Subcutaneous abdominal adipose tissue (tissue), 5 donors: ENCODE results near the gene CPN1.
A peak's percentile ranks its signal among the peaks of the same experiment; 100 is the strongest.
"Not testable (repeated sequence)": the region's sequence is repeated elsewhere in the genome, so short reads cannot be mapped to it uniquely, and the experiment has no call there.

Source experiments
- H3K27ac ChIP-seq: one replicate; pipeline ENCODE4 v1.7.0; 2013; ENCODE audit warnings: low read depth, mild to moderate bottlenecking, inconsistent platforms, low read length, moderate library complexity
- H3K27me3 ChIP-seq, 5 donors: one replicate each; pipeline ENCODE4 v1.7.0; 2013; ENCODE audit warnings: low read length in 5 of 5, inconsistent platforms in 1 of 5; ENCODE audit not compliant: control insufficient read depth in 5 of 5, insufficient read depth in 4 of 5
- H3K36me3 ChIP-seq, 5 donors: one replicate each; pipeline ENCODE4 v1.7.0; 2013; ENCODE audit warnings: low read length in 5 of 5; ENCODE audit not compliant: control insufficient read depth in 5 of 5, insufficient read depth in 5 of 5
- H3K4me1 ChIP-seq, 5 donors: one replicate each; pipeline ENCODE4 v1.7.0; 2013; ENCODE audit warnings: low read length in 5 of 5, mild to moderate bottlenecking in 3 of 5, moderate library complexity in 1 of 5; ENCODE audit not compliant: control insufficient read depth in 5 of 5, insufficient read depth in 5 of 5
- H3K4me3 ChIP-seq, 5 donors: one replicate each; pipeline ENCODE4 v1.7.0; 2013; ENCODE audit warnings: low read length in 5 of 5, low read depth in 1 of 5
- H3K9ac ChIP-seq, 5 donors: one replicate each; pipeline ENCODE4 v1.7.0; 2013; ENCODE audit warnings: low read length in 5 of 5, mild to moderate bottlenecking in 4 of 5, moderate library complexity in 3 of 5
- H3K9me3 ChIP-seq, 5 donors: one replicate each; pipeline ENCODE4 v1.7.0; 2013; ENCODE audit warnings: low read length in 5 of 5; ENCODE audit not compliant: control insufficient read depth in 5 of 5
- donor health status: healthy.
- donor health status: healthy.
- donor health status: healthy.
- donor health status: healthy.
- donor health status: healthy.

Gene CPN1

DNA sequence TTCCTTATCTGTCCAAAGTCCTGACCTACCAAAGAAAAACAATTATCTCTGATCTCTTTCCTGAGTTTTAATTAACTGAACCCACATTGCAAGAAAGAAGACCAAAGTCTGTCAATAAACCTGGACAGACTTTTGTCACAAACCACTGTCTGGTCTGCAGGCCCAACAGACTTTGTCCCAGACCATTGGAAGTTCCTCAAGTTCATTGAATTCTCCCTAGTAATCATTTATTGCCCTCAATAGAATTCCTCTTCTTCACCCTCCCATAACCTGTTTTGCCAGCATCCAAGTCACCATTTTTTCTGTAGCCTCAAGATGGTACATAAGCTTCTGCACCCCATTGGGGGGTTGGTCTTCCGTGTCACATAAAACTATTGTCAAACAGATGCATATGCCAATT lies 68.0 kb downstream of the CPN1 start:
- H3K36me3 ChIP-seq, result no peaks in the 10 kb centered on the region
- H3K27ac ChIP-seq, result no peak overlapping the region
- H3K27me3 ChIP-seq, result no peaks in the 10 kb centered on the region
- no peak overlapping the region for H3K9ac ChIP-seq
- H3K9me3 ChIP-seq, result no peaks in the 10 kb centered on the region
- H3K4me1 ChIP-seq, result peaks cover 0 to 18% (median 15%) of the 10 kb centered on the region in 5 donors
- H3K4me3 ChIP-seq, result no peak overlapping the region

GRCh38 chr10:100011906-100012305 lies 69.8 kb downstream of the CPN1 start:
- not testable (repeated sequence) for H3K9me3 ChIP-seq, H3K4me3 ChIP-seq, H3K27ac ChIP-seq, H3K27me3 ChIP-seq, H3K36me3 ChIP-seq, H3K9ac ChIP-seq
- H3K4me1 ChIP-seq, result peaks cover 0 to 36% (median 32%) of the 10 kb centered on the region in 5 donors

DNA sequence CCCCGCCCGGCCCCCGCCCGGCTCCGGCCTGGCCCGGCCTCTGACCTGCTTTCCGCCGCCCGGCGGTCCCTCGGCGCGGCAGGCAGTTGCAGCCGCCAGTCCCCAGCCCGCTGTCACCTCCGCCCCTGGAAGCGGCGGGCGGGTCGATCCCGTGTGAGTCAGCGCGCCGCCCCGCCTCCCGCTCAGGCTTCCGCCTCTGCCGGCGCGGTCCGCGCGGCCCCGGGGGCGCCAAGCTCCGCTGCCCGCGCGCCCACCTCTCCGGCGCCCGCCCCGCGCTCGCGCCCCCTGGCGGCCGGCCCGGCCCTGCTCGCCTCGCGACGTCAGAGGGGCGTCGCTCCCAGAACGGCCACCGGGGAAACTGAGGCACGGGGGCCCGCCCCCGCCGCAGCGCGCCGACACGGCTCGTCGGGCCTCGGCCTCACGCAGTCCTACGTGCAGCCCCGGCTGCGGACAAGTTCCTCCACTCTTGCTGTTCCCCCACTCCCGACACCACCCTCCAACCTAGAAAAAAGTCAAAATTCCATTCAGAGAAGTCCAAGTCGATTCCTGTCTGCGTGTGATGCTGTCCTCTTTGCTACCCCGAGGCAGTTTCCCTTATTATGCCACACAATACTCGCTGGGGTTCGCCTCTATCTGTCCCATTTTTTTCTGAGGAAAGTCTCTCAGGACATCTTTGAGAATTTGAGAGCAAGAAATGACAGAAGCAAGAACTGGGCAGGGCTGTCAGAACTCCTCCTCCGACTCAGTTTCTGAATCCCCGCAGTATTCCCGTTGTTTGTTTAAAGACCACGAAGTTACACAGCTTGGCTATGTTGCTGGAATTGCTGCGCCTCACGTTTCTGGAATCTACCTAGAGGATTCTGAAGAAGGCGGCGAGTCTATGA lies 71.6 kb downstream of the CPN1 start, which contains the start of gene DNMBP:
DNMBP (minus strand) TSS at position 155 of the 884 bp plus-strand sequence. CDS start 37,823 bp downstream, outside the sequence.
- H3K4me1 ChIP-seq, result peaks cover 4 to 53% (median 44%) of the 10 kb centered on the region in 5 donors
- H3K9ac ChIP-seq, result peak within 1 kb of the TSS; percentile 91 to 97 (median 92)
- no peaks in the 10 kb centered on the region for H3K36me3 ChIP-seq
- H3K27ac ChIP-seq, result peak within 1 kb of the TSS; percentile 94
- no peaks in the 10 kb centered on the region for H3K9me3 ChIP-seq
- H3K27me3 ChIP-seq, result no peaks in the 10 kb centered on the region
- peak within 1 kb of the TSS; percentile 76 to 98 (median 95) for H3K4me3 ChIP-seq

DNA sequence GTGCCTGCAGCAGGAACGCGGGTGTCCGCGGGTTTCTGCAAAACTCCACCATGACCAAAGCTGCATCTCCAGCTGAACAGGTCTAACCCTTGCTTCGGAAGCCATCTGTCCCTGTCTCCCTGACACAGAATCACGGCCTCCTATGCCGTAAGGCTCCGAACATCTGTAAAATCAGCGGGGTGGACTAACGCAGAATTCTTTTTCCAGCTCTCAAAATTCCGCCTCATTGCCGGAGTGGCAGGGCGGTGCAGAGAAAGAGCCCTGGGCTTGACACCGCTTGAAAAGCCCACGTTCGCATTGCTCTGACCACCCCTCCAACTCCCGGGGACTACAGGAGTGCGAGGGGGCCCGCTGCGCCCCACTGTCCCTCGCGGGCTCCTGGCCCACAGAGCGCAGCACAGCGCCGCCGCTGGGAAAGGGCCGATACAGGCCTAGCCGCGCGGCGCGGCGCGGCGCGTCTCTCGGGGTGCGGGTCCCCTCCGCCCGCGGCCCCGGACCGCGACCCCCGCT lies 72.3 kb downstream of the CPN1 start:
- Histone ChIP-seq H3K27ac (peak overlapping the region; percentile 90), H3K27me3 (no peaks in the 10 kb centered on the region), H3K9me3 (no peaks in the 10 kb centered on the region), H3K4me3 (peak overlapping the region; percentile 76 to 98 (median 95)), H3K9ac (peak overlapping the region; percentile 63 to 97 (median 92)), H3K4me1 (peaks cover 4 to 55% (median 46%) of the 10 kb centered on the region in 5 donors), H3K36me3 (no peaks in the 10 kb centered on the region)

GRCh38 chr10:100008708-100009282 lies 72.9 kb downstream of the CPN1 start:
- H3K4me1 ChIP-seq, result peaks cover 4 to 55% (median 47%) of the 10 kb centered on the region in 5 donors
- H3K4me3 ChIP-seq, result peak overlapping the region; percentile 76 to 98 (median 95)
- peak overlapping the region; percentile 63 to 97 (median 92) for H3K9ac ChIP-seq
- no peaks in the 10 kb centered on the region for H3K9me3 ChIP-seq
- H3K27me3 ChIP-seq, result no peaks in the 10 kb centered on the region
- no peaks in the 10 kb centered on the region for H3K36me3 ChIP-seq
- peak overlapping the region; percentile 90 for H3K27ac ChIP-seq

GRCh38 chr10:100008142-100008522 lies 73.5 kb downstream of the CPN1 start:
- Histone ChIP-seq H3K27ac (peak overlapping the region; percentile 90), H3K4me3 (peak overlapping the region; percentile 76 to 98 (median 95)), H3K27me3 (no peaks in the 10 kb centered on the region), H3K36me3 (no peaks in the 10 kb centered on the region), H3K9me3 (no peaks in the 10 kb centered on the region), H3K4me1 (peaks cover 4 to 55% (median 47%) of the 10 kb centered on the region in 5 donors), H3K9ac (peak overlapping the region in 3 of 5 donors; percentile 32 to 97 (median 91))

DNA sequence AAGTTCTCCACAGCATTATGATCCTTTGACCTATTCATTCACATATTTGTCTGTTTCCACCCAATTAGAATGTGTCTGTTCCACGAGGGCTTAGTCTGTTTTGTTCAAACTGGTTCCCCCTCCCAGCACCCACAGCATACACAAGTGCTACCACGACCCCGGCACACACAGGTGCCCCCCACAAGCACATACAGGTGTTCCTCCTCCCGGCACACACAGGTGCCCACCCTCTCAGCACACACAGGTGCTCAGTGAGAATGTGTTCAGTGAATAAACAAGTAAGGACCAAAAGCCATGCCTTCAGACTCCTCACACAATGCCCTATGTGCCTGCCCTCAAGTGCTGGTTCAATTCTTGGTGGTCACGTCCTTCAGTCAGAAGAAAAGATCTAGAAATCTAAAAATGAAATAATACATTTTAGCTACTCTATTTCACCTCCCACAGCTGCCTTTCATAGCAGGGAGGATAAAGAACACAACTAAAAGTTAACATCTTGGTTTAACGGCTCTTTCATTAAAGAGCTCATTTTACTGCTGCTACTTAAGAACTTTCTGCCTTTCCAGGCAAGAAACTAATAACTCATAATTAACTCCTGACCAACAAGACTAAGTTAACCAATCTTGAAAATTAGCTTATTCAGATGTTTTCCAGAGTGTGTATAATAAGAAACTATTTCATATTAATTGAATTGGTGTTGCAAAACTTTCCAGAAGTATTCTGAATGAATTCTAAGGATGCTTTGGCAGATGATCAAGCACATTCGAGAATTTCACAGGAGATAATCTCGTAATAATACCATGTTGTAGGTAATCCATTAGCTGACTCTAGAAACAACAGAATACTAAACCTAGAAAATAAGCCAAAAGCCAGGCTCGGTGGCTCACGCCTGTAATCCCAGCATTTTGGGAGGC lies 74.2 kb downstream of the CPN1 start:
- H3K27ac ChIP-seq, result peak overlapping the region; percentile 12
- H3K36me3 ChIP-seq, result no peaks in the 10 kb centered on the region
- no peaks in the 10 kb centered on the region for H3K9me3 ChIP-seq
- peak overlapping the region in 1 of 5 donors; percentile 32 for H3K9ac ChIP-seq
- H3K4me3 ChIP-seq, result peak overlapping the region in 4 of 5 donors; percentile 90 to 98 (median 96)
- no peaks in the 10 kb centered on the region for H3K27me3 ChIP-seq
- H3K4me1 ChIP-seq, result peaks cover 4 to 55% (median 47%) of the 10 kb centered on the region in 5 donors

GRCh38 chr10:100006243-100006886 lies 75.3 kb downstream of the CPN1 start:
- Histone ChIP-seq H3K27ac (peak overlapping the region; percentile 85), H3K36me3 (no peaks in the 10 kb centered on the region), H3K27me3 (no peaks in the 10 kb centered on the region), H3K4me1 (peaks cover 4 to 55% (median 49%) of the 10 kb centered on the region in 5 donors), H3K9ac (peak overlapping the region in 2 of 5 donors; percentile 14 to 51), H3K4me3 (peak overlapping the region in 1 of 5 donors; percentile 39), H3K9me3 (no peaks in the 10 kb centered on the region)
